Measurements from ENCODE around the gene YARS2.
"Not testable (repeated sequence)": the region's sequence is repeated elsewhere in the genome, so short reads cannot be mapped to it uniquely, and the experiment has no call there.

The YARS2 gene

GRCh38 chr12:32753605-32754004 lies 2.1 kb downstream of the YARS2 start:
- no peak for DNase-seq (ENCODE audit: low read depth, low spot score)

GRCh38 chr12:32743264-32743663 lies 12.4 kb downstream of the YARS2 start:
- DNase-seq (ENCODE audit: low read depth, low spot score) = no peak

- no peak for DNase-seq (ENCODE audit: low read depth, low spot score)
Observed at GRCh38 chr12:32742133-32742532, 13.6 kb downstream of the YARS2 start.

- DNase-seq (ENCODE audit: low read depth, low spot score) = no peak
Observed at GRCh38 chr12:32739279-32739678, 16.4 kb downstream of the YARS2 start.

- DNase-seq (ENCODE audit: low read depth, low spot score) = no peak
Observed at GRCh38 chr12:32737715-32738114, 18.0 kb downstream of the YARS2 start.

- no peak for DNase-seq (ENCODE audit: low read depth, low spot score)
Observed at GRCh38 chr12:32736445-32736844, 19.3 kb downstream of the YARS2 start.

GRCh38 chr12:32734952-32735351 lies 20.7 kb downstream of the YARS2 start:
- no peak for DNase-seq (ENCODE audit: low read depth, low spot score)

GRCh38 chr12:32727237-32727636 lies 28.5 kb downstream of the YARS2 start:
- no peak for DNase-seq (ENCODE audit: low read depth, low spot score)

- no peak for DNase-seq (ENCODE audit: low read depth, low spot score)
Observed at GRCh38 chr12:32726286-32726685, 29.4 kb downstream of the YARS2 start.

GRCh38 chr12:32725308-32725707 lies 30.4 kb downstream of the YARS2 start:
- not testable (repeated sequence) for DNase-seq (ENCODE audit: low read depth, low spot score)

- DNase-seq (ENCODE audit: low read depth, low spot score) = no peak
Observed at GRCh38 chr12:32718926-32719325, 36.8 kb downstream of the YARS2 start.

- no peak for DNase-seq (ENCODE audit: low read depth, low spot score)
Observed at GRCh38 chr12:32714772-32715171, 40.9 kb downstream of the YARS2 start.

GRCh38 chr12:32708926-32709325 lies 46.8 kb downstream of the YARS2 start:
- no peak for DNase-seq (ENCODE audit: low read depth, low spot score)

GRCh38 chr12:32706335-32707024 lies 49.2 kb downstream of the YARS2 start:
- no peak for DNase-seq (ENCODE audit: low read depth, low spot score)

- DNase-seq (ENCODE audit: low read depth, low spot score) = no peak
Observed at GRCh38 chr12:32705783-32706182, 49.9 kb downstream of the YARS2 start.

GRCh38 chr12:32702946-32703345 lies 52.8 kb downstream of the YARS2 start:
- DNase-seq (ENCODE audit: low read depth, low spot score) = no peak

GRCh38 chr12:32702473-32702872 lies 53.2 kb downstream of the YARS2 start:
- DNase-seq (ENCODE audit: low read depth, low spot score) = no peak

- DNase-seq (ENCODE audit: low read depth, low spot score) = not testable (repeated sequence)
Observed at GRCh38 chr12:32699437-32699836, 56.3 kb downstream of the YARS2 start.

- DNase-seq (ENCODE audit: low read depth, low spot score) = no peak
Observed at GRCh38 chr12:32698285-32698684, 57.4 kb downstream of the YARS2 start.

GRCh38 chr12:32697445-32697844 lies 58.3 kb downstream of the YARS2 start:
- DNase-seq (ENCODE audit: low read depth, low spot score) = no peak

Data from iPS DF 19.7 (cell line).